ENCODE results near the gene PKD2L2. TPM values are rescaled to one million over a fixed set of nuclear protein-coding genes. Genes with fewer than 3 reads are reported as not detected.

PKD2L2 gene
- total and polyA plus RNA-seq, 10 of the 15 experiments (the other 5 are each of a cell fraction or from before 2014, with no cell fraction given), result 0.11 to 0.86 (median 0.26) TPM; not detected in 4

DNA sequence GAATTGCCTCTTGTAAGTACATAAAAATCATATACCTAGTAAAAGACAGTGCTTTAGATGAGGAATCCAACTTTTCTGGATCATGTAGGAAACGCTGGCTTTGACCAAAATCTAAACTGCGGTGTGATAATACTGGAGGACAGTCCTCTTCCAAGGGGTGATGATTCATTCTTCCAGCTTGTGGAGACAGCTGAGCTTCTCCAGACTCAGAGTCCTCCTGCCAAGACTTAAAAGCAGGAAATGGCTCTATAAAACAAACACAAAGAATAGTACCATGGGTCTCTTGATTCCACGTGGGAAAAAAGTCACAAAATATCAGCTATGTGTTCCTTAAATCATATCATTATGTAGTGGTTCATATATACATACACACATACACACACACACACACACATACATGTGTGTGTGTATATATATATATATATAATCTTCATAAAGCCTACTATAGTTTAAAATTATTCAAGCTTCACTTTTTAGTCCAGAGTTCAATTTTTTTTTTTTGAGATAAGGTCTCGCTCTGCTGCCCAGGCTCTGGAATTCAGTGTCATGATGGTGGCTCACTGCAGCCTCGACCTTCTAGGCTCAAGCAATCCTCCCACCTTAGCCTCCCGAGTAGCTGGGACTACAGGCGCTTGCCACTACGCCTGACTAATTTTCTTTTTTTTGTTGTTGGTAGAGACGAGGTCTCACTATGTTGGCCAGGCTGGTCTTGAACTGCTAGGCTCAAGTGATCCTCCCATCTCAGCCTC lies 65.0 kb downstream of the PKD2L2 start:
- TF ChIP-seq ZNF207 (IDR thresholded peaks at IDR 0.05; ENCODE audit: borderline replicate concordance), result no peak
- TF ChIP-seq CBX3 (IDR thresholded peaks at IDR 0.05; ENCODE audit: borderline replicate concordance, low read depth), result no peak
- TF ChIP-seq LARP7 (IDR thresholded peaks at IDR 0.05), result no peak
- TF ChIP-seq NBN (IDR thresholded peaks at IDR 0.05), result no peak
- no peak for TF ChIP-seq NRF1 (conservative IDR thresholded peaks at IDR 0.05; ENCODE audit: low read depth, low read length)
- no peak for TF ChIP-seq CHD4 (IDR thresholded peaks at IDR 0.05)
- TF ChIP-seq RCOR1 (conservative IDR thresholded peaks at IDR 0.05; ENCODE audit: low read depth, low read length), result no peak
- TF ChIP-seq, protein P1, sequence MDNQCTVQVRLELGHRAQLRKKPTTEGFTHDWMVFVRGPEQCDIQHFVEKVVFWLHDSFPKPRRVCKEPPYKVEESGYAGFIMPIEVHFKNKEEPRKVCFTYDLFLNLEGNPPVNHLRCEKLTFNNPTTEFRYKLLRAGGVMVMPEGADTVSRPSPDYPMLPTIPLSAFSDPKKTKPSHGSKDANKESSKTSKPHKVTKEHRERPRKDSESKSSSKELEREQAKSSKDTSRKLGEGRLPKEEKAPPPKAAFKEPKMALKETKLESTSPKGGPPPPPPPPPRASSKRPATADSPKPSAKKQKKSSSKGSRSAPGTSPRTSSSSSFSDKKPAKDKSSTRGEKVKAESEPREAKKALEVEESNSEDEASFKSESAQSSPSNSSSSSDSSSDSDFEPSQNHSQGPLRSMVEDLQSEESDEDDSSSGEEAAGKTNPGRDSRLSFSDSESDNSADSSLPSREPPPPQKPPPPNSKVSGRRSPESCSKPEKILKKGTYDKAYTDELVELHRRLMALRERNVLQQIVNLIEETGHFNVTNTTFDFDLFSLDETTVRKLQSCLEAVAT (IDR thresholded peaks at IDR 0.05), result no peak
- TF ChIP-seq STAT3 (IDR thresholded peaks at IDR 0.05; ENCODE audit: low read depth, low read length), result no peak
- Histone ChIP-seq H4K20me1 (ENCODE audit: control insufficient read depth, insufficient read depth) (no peaks in the 10 kb centered on the region), H3K27me3 (replicated peaks in 1 of 2; ENCODE audit: control insufficient read depth in 2 of 2, insufficient read depth in 2 of 2, low read length in 1 of 2) (no peaks in the 10 kb centered on the region), H2AFZ (ENCODE audit: control insufficient read depth, low read depth, low read length) (no peak overlapping the region), H3K9ac (ENCODE audit: control insufficient read depth, insufficient read depth, low read length) (no peak overlapping the region), H3K79me2 (ENCODE audit: control insufficient read depth, insufficient read depth, low read length) (no peaks in the 10 kb centered on the region), H3K9me3 (replicated peaks; ENCODE audit: control insufficient read depth, insufficient read depth, low read length) (no peaks in the 10 kb centered on the region), H3K4me2 (ENCODE audit: control insufficient read depth, insufficient read depth) (no peak overlapping the region), H3K4me3 (no peak overlapping the region), H3K27ac (ENCODE audit: control insufficient read depth, insufficient read depth) (no peak overlapping the region), H3K4me1 (ENCODE audit: control insufficient read depth, insufficient read depth, low read length) (no peaks in the 10 kb centered on the region), H3K36me3 (ENCODE audit: control insufficient read depth in 2 of 2, insufficient read depth in 2 of 2, low read length in 1 of 2) (peaks cover 3 to 25% of the 10 kb centered on the region in 2 experiments)
- BruUV-seq (replicated peaks), result no TSS peak
- in situ Hi-C loops (cut with MboI) (no loop called here), intact Hi-C loops (cut with micrococcal nuclease; ENCODE audit: unreplicated experiment) (no loop called here)
- DNase-seq (ENCODE audit: low read depth, low spot score) (no peak), ATAC-seq (no peak), FAIRE-seq (no peak)
- 88% methylated on average over 9 of the region's 9 CpGs for WGBS (ENCODE audit: insufficient coverage, insufficient replicate concordance, low lambda C conversion rate, missing lambda C conversion rate)
- SMC1A ChIA-PET (ENCODE audit: uncharacterized antibody, unreplicated experiment), result interaction anchor here (0.8 to 1.8 kb wide), 12 partner anchors 9 to 198 kb away, joined by 3 to 8 read pairs (median 4); partner anchors contain the start of gene PKD2L2
- CTCF ChIA-PET, result interaction anchor here (0.7 to 3.1 kb wide), 6 partner anchors 9 to 467 kb away, joined by 3 to 16 read pairs (median 4); no protein-coding TSS in a partner anchor
- POLR2A ChIA-PET, result interaction anchor here (0.8 to 0.9 kb wide), 2 partner anchors 19 to 34 kb away, joined by 4 read pairs; no protein-coding TSS in a partner anchor
- RAD21 ChIA-PET (ENCODE audit: unreplicated experiment), result interaction anchor here (1.1 to 2.1 kb wide), 2 partner anchors 73 to 176 kb away, joined by 3 to 7 read pairs; no protein-coding TSS in a partner anchor
